ENCODE data around the gene SPECC1L. TPM values are rescaled to one million over a fixed set of nuclear protein-coding genes. Genes with fewer than 3 reads are reported as not detected.

SPECC1L gene
- total and polyA plus RNA-seq, 7 donors: 17.4 to 52.6 (median 28.8) TPM

DNA sequence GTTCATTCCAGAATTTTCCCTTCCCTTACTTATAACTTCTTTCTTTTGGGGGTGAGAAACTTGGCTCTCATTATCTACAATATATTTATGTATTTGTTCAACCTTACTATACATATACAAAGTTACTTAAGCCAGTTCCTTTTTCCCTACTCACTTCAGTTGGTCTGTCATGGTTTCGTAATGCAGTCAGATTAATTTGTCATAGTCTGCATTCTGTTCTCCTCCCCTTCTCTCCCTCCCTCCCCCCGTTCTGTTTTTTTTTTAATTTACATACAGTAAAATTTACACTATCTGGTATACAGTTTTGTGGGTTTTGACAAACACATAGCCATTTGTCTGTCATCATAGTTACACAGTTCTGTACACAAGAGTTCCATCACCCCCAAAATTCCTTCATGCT is 84.9 kb downstream of the SPECC1L start:
- intact Hi-C loops (cut with DNase I): no loop called here
- peaks cover 0 to 14% (median 4%) of the 10 kb centered on the region in 4 donors for H3K4me1 ChIP-seq
- H3K36me3 ChIP-seq: peaks cover 0 to 43% (median 20%) of the 10 kb centered on the region in 4 donors
- TF ChIP-seq POLR2AphosphoS5 (IDR thresholded peaks at IDR 0.05) (no peak), EP300 (IDR thresholded peaks at IDR 0.05) (no peak), POLR2A (IDR thresholded peaks at IDR 0.05) (no peak)
- TF ChIP-seq, protein P1, sequence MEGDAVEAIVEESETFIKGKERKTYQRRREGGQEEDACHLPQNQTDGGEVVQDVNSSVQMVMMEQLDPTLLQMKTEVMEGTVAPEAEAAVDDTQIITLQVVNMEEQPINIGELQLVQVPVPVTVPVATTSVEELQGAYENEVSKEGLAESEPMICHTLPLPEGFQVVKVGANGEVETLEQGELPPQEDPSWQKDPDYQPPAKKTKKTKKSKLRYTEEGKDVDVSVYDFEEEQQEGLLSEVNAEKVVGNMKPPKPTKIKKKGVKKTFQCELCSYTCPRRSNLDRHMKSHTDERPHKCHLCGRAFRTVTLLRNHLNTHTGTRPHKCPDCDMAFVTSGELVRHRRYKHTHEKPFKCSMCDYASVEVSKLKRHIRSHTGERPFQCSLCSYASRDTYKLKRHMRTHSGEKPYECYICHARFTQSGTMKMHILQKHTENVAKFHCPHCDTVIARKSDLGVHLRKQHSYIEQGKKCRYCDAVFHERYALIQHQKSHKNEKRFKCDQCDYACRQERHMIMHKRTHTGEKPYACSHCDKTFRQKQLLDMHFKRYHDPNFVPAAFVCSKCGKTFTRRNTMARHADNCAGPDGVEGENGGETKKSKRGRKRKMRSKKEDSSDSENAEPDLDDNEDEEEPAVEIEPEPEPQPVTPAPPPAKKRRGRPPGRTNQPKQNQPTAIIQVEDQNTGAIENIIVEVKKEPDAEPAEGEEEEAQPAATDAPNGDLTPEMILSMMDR (IDR thresholded peaks at IDR 0.05): no peak
- no peaks in the 10 kb centered on the region for H3K9me3 ChIP-seq
- H3K27ac ChIP-seq: no peak overlapping the region
- no peak overlapping the region for H3K4me3 ChIP-seq
- H3K27me3 ChIP-seq: no peaks in the 10 kb centered on the region
- no peak for DNase-seq
- 77 to 86% methylated on average over 2 of the region's 2 CpGs for WGBS, 2 donors

DNA sequence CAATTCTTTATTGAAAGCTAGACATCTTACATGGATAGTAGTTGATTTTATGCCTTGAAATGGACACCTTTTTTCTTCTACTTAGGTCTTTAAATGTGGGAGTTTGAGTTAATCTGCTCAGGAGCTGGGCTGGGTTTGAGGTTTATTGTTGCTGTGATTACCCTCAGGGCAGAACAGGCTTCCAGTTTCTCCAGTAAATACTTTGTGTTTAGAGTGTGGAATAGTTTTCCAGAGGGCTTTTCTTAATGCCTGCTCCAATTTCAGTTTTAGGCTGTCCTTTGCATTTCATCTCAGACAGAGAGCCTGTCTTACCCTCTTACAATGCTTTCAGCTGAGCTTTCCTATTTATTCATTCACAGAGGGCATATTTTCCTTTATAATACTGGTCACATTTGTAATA is 86.9 kb downstream of the SPECC1L start:
- no peak overlapping the region for H3K27ac ChIP-seq
- no peaks in the 10 kb centered on the region for H3K27me3 ChIP-seq
- peaks cover 0 to 16% (median 4%) of the 10 kb centered on the region in 4 donors for H3K4me1 ChIP-seq
- no peak for TF ChIP-seq POLR2A (IDR thresholded peaks at IDR 0.05)
- TF ChIP-seq EP300 (IDR thresholded peaks at IDR 0.05): no peak
- no peak overlapping the region for H3K4me3 ChIP-seq
- H3K9me3 ChIP-seq: no peaks in the 10 kb centered on the region
- intact Hi-C loops (cut with DNase I): no loop called here
- DNase-seq: no peak
- H3K36me3 ChIP-seq: peaks cover 0 to 27% (median 13%) of the 10 kb centered on the region in 4 donors

DNA sequence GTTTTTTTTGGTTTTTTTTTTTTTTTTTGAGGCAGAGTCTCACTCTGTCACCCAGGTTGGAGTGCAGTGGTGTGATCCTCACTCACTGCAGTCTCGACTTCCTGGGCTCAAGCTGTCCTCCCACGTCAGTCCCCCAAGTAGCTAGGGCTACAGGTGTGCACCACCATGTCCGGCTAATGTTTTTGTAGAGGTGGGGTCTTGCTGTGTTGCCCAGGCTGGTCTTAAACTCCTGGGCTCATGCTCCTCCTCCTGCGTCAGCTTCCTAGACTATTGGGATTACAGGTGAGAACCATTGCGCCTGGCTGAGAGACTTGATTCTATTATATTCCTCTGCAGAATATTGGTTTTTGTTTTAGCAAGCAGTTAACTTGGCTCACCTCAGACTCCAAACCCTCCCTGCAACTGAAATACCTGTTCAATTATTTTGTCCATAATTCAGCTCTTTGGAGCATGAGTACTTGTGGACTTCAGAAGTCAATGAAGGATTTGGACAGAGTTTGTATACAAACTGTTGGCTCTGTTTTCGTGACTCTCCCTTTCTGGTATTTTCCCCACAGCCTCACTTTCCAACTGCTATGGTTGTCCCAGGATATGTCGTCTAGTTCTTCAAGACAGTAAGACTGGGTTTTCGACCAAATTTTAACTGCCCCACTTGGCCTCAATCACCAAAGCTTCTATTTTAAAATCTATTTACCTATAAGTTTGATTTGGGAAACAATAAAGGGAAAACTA is 87.6 kb downstream of the SPECC1L start:
- no peak for TF ChIP-seq POLR2A (IDR thresholded peaks at IDR 0.05)
- no peak for TF ChIP-seq POLR2AphosphoS5 (IDR thresholded peaks at IDR 0.05)
- TF ChIP-seq EP300 (IDR thresholded peaks at IDR 0.05): no peak
- TF ChIP-seq, protein P1 (IDR thresholded peaks at IDR 0.05): no peak
- peaks cover 0 to 34% (median 12%) of the 10 kb centered on the region in 4 donors for H3K36me3 ChIP-seq
- no peaks in the 10 kb centered on the region for H3K27me3 ChIP-seq
- no peaks in the 10 kb centered on the region for H3K9me3 ChIP-seq
- DNase-seq: no peak
- 92 to 96% methylated on average over 8 of the region's 8 CpGs for WGBS, 2 donors
- intact Hi-C loops (cut with DNase I): no loop called here
- H3K4me3 ChIP-seq: no peak overlapping the region
- peaks cover 0 to 16% (median 4%) of the 10 kb centered on the region in 4 donors for H3K4me1 ChIP-seq
- H3K27ac ChIP-seq: no peak overlapping the region

DNA sequence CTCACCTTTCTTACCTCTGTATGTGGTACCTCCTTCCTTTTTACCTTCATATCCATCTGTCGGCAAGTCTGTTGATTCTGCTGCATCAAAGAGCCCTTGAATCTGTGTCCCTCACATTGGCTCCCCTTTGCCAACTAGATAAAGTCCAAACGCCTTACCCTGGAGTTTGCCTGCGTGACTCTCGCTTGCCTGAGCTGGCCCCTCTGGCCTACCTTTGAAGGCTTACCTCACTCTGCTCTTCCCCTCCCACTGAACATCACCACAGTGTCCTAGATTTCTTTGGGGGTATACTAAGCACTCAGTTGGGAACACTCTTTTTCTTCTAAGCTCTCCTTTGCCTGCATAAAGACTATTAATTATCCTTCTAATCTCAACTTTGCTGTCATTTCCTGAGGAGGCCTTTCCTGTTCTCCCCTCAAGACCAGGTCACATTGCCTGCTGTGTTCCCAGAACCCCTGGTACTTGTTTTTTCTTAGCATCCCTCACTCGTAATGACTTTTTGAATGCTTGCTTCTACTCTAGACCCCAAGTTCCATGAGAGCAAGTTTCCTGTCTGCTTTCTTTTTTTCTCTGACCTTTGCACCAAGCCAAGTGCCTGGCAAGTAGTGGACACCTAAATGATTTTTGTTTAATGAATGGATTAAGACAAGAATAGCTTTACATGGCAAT is 89.0 kb downstream of the SPECC1L start:
- Histone ChIP-seq H3K4me3 (no peak overlapping the region), H3K27me3 (no peaks in the 10 kb centered on the region), H3K36me3 (peaks cover 0 to 34% (median 11%) of the 10 kb centered on the region in 4 donors), H3K9me3 (no peaks in the 10 kb centered on the region), H3K27ac (no peak overlapping the region), H3K4me1 (peaks cover 0 to 16% (median 4%) of the 10 kb centered on the region in 4 donors)
- TF ChIP-seq POLR2A (IDR thresholded peaks at IDR 0.05) (no peak), EP300 (IDR thresholded peaks at IDR 0.05) (no peak), POLR2AphosphoS5 (IDR thresholded peaks at IDR 0.05) (no peak)
- TF ChIP-seq, protein P1 (IDR thresholded peaks at IDR 0.05): no peak
- WGBS, 2 donors: 90 to 93% methylated on average over 5 of the region's 5 CpGs
- no peak for DNase-seq
- intact Hi-C loops (cut with DNase I): no loop called here

DNA sequence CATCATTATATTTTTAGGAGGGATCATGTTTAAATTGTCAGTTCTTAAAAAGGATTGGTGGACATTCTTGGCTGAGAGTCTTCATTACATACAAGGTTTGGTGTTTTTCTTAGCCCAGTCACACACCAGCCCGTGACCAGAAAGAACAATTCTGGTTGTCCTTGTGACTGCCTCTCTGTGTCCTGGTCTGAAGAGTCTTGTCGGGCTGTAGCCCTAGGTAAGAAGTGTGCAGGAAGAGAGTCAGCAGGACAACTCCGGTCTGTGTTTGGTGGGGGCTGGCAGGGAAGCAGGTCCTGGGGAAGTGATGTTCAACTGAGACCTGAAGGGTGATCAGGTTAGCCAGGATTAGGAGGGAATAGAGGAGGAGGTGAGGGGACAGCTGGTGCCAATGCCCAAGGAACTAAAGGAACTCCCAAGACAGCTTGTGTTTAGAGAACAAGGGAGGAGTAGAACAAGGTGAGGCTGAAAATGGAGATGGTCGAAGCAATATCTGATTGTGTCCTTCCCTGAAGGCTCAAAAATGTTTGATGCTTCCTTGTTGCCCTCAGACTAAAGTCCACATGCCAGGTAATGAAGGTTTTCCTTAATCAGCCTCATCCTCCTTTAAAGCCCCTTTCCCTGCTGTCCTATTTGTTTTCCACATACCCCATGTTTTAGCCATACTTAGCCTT is 91.5 kb downstream of the SPECC1L start:
- intact Hi-C loops (cut with DNase I): no loop called here
- no peak for DNase-seq
- Histone ChIP-seq H3K27me3 (no peaks in the 10 kb centered on the region), H3K9me3 (no peaks in the 10 kb centered on the region), H3K4me1 (peaks cover 0 to 8% (median 0%) of the 10 kb centered on the region in 4 donors), H3K27ac (no peak overlapping the region), H3K4me3 (no peak overlapping the region), H3K36me3 (peaks cover 3 to 46% (median 12%) of the 10 kb centered on the region in 4 donors)
- WGBS, 2 donors: 79 to 85% methylated on average over 4 of the region's 4 CpGs
- TF ChIP-seq, protein P1 (IDR thresholded peaks at IDR 0.05): no peak
- TF ChIP-seq POLR2AphosphoS5 (IDR thresholded peaks at IDR 0.05) (no peak), POLR2A (IDR thresholded peaks at IDR 0.05) (no peak), EP300 (IDR thresholded peaks at IDR 0.05) (no peak)
